Ovary (tissue), 9 donors: Measurements from ENCODE around the gene CNNM1. TPM values are rescaled to one million over a fixed set of nuclear protein-coding genes. Genes with fewer than 3 reads are reported as not detected.

Source experiments
- DNase-seq, 5 donors: peaks; one replicate each; pipeline ENCODE4 v3.0.0-alpha.2; 2019 to 2020
- H3K27ac ChIP-seq, 2 donors: fragments of 200-600 bp; one replicate each; pipeline versions ENCODE4 v1.5.1 to v1.8.0; 2019 to 2022
- H3K27me3 ChIP-seq: fragments of 200-600 bp; one replicate; pipeline ENCODE4 v1.8.0; 2022
- H3K36me3 ChIP-seq: fragments of 200-600 bp; sonication (generic); one replicate; pipeline ENCODE4 v1.5.1; 2019
- H3K4me1 ChIP-seq: one replicate; pipeline ENCODE4 v1.8.1; 2013; ENCODE audit warnings: mild to moderate bottlenecking, moderate library complexity; ENCODE audit not compliant: insufficient read depth
- H3K4me3 ChIP-seq: fragments of 200-600 bp; sonication (generic); one replicate; pipeline ENCODE4 v1.5.1; 2017
- H3K9me3 ChIP-seq, 2 donors: fragments of 200-600 bp in 1 of 2; sonication (generic) in 1 of 2; one replicate each; pipeline versions ENCODE4 v1.5.1 to v1.8.1; 2013 to 2019; ENCODE audit warnings: mild to moderate bottlenecking in 1 of 2, moderate library complexity in 1 of 2
- CTCF ChIP-seq, 3 donors: fragments of 450-650 bp in 2 of 3; fragments of 200-600 bp in 1 of 3; IDR thresholded peaks; one replicate each; pipeline versions ENCODE4 v1.5.1 to v1.8.0; 2016 to 2022; ENCODE audit warnings: antibody characterized with exemption in 3 of 3, mild to moderate bottlenecking in 1 of 3
- EP300 ChIP-seq: sonication (generic); formaldehyde crosslinking; IDR thresholded peaks from one replicate; pipeline ENCODE4 v1.6.1; 2017; ENCODE audit warnings: antibody characterized with exemption
- POLR2A ChIP-seq: fragments of 450-650 bp; IDR thresholded peaks from one replicate; pipeline ENCODE4 v1.6.1; 2017; ENCODE audit warnings: antibody characterized with exemption, mild to moderate bottlenecking, moderate library complexity
- WGBS, 3 donors: extraction: QIAGEN DNeasy Blood & Tissue Kit in 1 of 3; methylation state at CpG; one replicate each; pipeline versions ENCODE4 v1.1.5 to v1.1.7; 2013 to 2017; 5-methylcytosine and 5-hydroxymethylcytosine counted together
- intact Hi-C, 4 donors: fragments of 100-400 bp; cut with DNase I; formaldehyde crosslinking; loops; one replicate each; pipeline versions ENCODE4 v1.11.0 to v1.15.1; 2022 to 2023
- polyA plus RNA-seq, 2 donors: library from polyadenylated mRNA; stranded (reverse); fragments of 200-250 nt in 1 of 2; fragments of 350-450 nt in 1 of 2; fragmentation: Illumina TruSeq in 1 of 2; extraction: RNeasy Lipid Tissue Mini Kit (QIAGEN cat#74804) in 1 of 2; gene quantifications; one replicate each; pipeline ENCODE4 v1.2.3, GENCODE V29; 2013 to 2014
- total RNA-seq, 7 donors: library from RNA; depleted of rRNA in 2 of 7; stranded (reverse); fragments of >200 nt in 2 of 7; fragmentation: NEBNext Ultra II Directional in 3 of 7; extraction: Animal tissue kit (Norgen Biotek cat#: 25700) in 3 of 7; gene quantifications; one replicate each; pipeline versions ENCODE4 v1.1.0 to v1.2.4, GENCODE V29; 2016 to 2023
- donor health status: DM: no; HTN: no; CAD: no; lungs with moderate emphysema.
- donor health status: DM: no; HTN: no; CAD: no.
- donor health status: Bipolar disorder and iron deficiency.
- donor health status: DM: yes; HTN: yes; CAD: no.
- donor health status: DM: no; HTN: no; CAD: no.
- donor health status: DM: yes; HTN: yes; CAD: no.

CNNM1 gene
- total and polyA plus RNA-seq, 9 donors = 1.0 to 3.9 (median 2.4) TPM

- no peak for TF ChIP-seq POLR2A
- TF ChIP-seq EP300 = no peak
- TF ChIP-seq CTCF (IDR thresholded peaks at IDR 0.05) = no peak
Observed at GRCh38 chr10:99337901-99338300, 8.7 kb downstream of the CNNM1 start.

GRCh38 chr10:99339077-99339476, 9.9 kb downstream of the CNNM1 start:
- Histone ChIP-seq H3K27ac (no peak overlapping the region), H3K36me3 (no peaks in the 10 kb centered on the region), H3K27me3 (no peaks in the 10 kb centered on the region), H3K4me3 (no peak overlapping the region), H3K9me3 (no peaks in the 10 kb centered on the region), H3K4me1 (peaks cover 1% of the 10 kb centered on the region)
- intact Hi-C loops = no loop called here
- DNase-seq = no peak
- WGBS, 3 donors = 75 to 87% (median 87%) methylated on average over 1 of the region's 1 CpG
- TF ChIP-seq CTCF (IDR thresholded peaks at IDR 0.05) (no peak), POLR2A (no peak), EP300 (no peak)

More at GRCh38 chr10:99337901-99338300, 8.7 kb downstream of the CNNM1 start:
- intact Hi-C loops = no loop called here
- no peak for DNase-seq
- H3K9me3 ChIP-seq = no peaks in the 10 kb centered on the region
- no peak overlapping the region for H3K4me3 ChIP-seq
- H3K27ac ChIP-seq = no peak overlapping the region
- peaks cover 1% of the 10 kb centered on the region for H3K4me1 ChIP-seq
- no peaks in the 10 kb centered on the region for H3K36me3 ChIP-seq
- H3K27me3 ChIP-seq = no peaks in the 10 kb centered on the region

- Histone ChIP-seq H3K4me1 (peaks cover 1% of the 10 kb centered on the region), H3K27ac (no peak overlapping the region), H3K36me3 (no peaks in the 10 kb centered on the region), H3K27me3 (no peaks in the 10 kb centered on the region), H3K4me3 (no peak overlapping the region), H3K9me3 (no peaks in the 10 kb centered on the region)
- DNase-seq = no peak
- TF ChIP-seq CTCF (IDR thresholded peaks at IDR 0.05) (no peak), EP300 (no peak), POLR2A (no peak)
- intact Hi-C loops = no loop called here
- 82 to 88% (median 85%) methylated on average over 3 of the region's 3 CpGs for WGBS, 3 donors
Observed at GRCh38 chr10:99339563-99340047, 10.4 kb downstream of the CNNM1 start.

GRCh38 chr10:99340650-99341049, 11.5 kb downstream of the CNNM1 start:
- Histone ChIP-seq H3K36me3 (no peaks in the 10 kb centered on the region), H3K9me3 (no peaks in the 10 kb centered on the region), H3K4me1 (peaks cover 4% of the 10 kb centered on the region), H3K27me3 (no peaks in the 10 kb centered on the region), H3K27ac (no peak overlapping the region), H3K4me3 (no peak overlapping the region)
- no peak for DNase-seq
- 94 to 99% (median 96%) methylated on average over 3 of the region's 3 CpGs for WGBS, 3 donors
- TF ChIP-seq POLR2A (no peak), EP300 (no peak), CTCF (IDR thresholded peaks at IDR 0.05) (no peak)
- intact Hi-C loops = no loop called here

- Histone ChIP-seq H3K4me1 (peaks cover 4% of the 10 kb centered on the region), H3K4me3 (no peak overlapping the region), H3K27ac (peak overlapping the region; percentile 28 to 49), H3K9me3 (no peaks in the 10 kb centered on the region), H3K36me3 (no peaks in the 10 kb centered on the region), H3K27me3 (no peaks in the 10 kb centered on the region)
- TF ChIP-seq POLR2A = no peak
- no peak for TF ChIP-seq CTCF (IDR thresholded peaks at IDR 0.05)
- no peak for TF ChIP-seq EP300
- no peak for DNase-seq
- 46 to 56% (median 49%) methylated on average over 3 of the region's 3 CpGs for WGBS, 3 donors
- intact Hi-C loops = no loop called here
Observed at GRCh38 chr10:99341248-99341647, 12.1 kb downstream of the CNNM1 start.
